GM18517 (cell line): ENCODE results near the gene SLC25A25.

Source experiments
- ATAC-seq: cut with Tn5 transposase; IDR thresholded peaks from one replicate; pipeline ENCODE4 v1.9.1; 2021; ENCODE audit warnings: mild to moderate bottlenecking, moderate library complexity; ENCODE audit not compliant: unreplicated experiment

The SLC25A25 gene

GRCh38 chr9:128143525-128144238, 75.7 kb downstream of the SLC25A25 start:
- ATAC-seq, result no peak

- no peak for ATAC-seq
These were observed 76.5 kb downstream of the SLC25A25 start for GRCh38 chr9:128144239-128145181.

- no peak for ATAC-seq
These were observed 77.5 kb downstream of the SLC25A25 start for GRCh38 chr9:128145536-128145935.

GRCh38 chr9:128145951-128146351, 77.9 kb downstream of the SLC25A25 start:
- ATAC-seq, result no peak

DNA sequence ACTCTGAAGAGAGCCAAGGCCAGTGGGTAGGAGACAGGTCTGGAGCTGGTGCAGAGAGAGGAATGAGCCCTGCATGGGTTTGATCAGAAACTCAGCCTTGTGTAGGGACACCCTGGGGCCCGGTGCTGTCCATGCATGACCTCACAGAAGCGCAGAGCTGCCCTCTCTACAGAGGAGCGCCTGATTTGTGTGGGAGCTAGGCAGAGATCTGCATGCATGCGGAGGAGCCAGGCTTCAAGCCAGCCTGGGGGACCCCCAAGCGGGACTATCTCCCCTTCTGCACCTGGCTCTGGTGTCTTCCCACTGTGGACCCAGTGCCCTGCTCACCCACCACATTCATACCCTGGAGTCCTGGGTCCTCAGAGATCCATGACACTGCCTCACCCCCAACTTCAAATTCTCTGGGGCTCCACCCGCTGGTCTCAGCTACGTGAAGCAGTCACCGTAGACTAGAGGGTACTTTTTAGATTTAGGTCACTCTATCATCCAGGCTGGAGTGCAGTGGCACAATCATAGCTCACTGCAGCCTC, 78.6 kb downstream of the SLC25A25 start:
- no peak for ATAC-seq

- ATAC-seq, result no peak
These were observed 80.5 kb downstream of the SLC25A25 start for GRCh38 chr9:128148509-128149000.

DNA sequence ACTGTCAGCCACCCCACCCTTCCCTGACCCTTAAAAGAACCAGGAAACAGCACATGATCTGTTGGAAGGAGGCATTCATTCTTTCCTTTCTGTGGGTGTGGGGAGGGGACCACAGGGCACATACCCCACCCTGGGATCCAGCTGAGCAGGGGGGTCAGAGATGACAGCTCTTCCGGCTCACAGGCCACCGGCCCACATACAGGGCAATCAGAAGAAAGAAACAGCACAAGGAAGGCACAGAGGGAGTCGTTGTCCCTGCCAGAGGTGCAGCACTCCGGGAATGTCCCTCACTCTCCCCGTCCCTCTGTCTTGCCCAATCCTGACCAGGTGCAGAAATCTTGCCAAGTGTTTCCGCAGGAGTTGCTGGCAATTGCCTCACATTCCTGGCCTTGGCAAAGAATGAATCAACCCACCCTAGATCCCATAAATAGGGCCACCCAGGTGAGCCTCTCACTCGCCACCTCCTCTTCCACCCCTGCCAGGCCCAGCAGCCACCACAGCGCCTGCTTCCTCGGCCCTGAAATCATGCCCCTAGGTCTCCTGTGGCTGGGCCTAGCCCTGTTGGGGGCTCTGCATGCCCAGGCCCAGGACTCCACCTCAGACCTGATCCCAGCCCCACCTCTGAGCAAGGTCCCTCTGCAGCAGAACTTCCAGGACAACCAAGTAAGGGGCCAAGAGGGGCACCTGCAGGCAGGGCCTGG, 81.1 kb downstream of the SLC25A25 start, which contains the start of gene LCN2:
LCN2 (plus strand) TSS at position 453 of the 701 bp plus-strand sequence; CDS start at position 526, 73 bp downstream.
- ATAC-seq, result no peak

DNA sequence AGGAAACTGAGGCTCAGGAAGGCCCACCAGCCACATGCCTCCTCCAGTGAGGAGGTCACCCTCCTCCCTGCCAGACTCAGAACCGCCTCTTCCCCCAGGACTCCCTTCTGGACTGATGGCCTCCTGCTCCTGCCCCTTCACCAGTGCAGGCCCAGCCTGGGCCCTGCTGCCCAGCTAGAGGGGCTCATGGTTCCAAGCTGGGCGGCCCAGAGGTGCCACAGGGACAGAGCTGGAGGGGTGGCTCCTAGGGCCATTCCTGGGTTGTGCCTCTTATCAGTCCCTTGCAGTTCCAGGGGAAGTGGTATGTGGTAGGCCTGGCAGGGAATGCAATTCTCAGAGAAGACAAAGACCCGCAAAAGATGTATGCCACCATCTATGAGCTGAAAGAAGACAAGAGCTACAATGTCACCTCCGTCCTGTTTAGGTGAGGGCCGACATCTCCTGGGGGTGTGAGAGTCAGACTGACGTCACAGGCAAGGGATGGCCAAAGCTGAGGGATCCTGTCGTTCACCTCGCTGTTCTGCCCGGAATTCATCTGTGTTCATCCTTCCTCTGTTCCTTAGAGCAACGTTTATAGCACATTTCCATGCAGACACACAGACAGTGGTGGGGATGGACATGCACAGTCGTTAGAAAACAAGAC, 82.0 kb downstream of the SLC25A25 start:
- ATAC-seq, result no peak

DNA sequence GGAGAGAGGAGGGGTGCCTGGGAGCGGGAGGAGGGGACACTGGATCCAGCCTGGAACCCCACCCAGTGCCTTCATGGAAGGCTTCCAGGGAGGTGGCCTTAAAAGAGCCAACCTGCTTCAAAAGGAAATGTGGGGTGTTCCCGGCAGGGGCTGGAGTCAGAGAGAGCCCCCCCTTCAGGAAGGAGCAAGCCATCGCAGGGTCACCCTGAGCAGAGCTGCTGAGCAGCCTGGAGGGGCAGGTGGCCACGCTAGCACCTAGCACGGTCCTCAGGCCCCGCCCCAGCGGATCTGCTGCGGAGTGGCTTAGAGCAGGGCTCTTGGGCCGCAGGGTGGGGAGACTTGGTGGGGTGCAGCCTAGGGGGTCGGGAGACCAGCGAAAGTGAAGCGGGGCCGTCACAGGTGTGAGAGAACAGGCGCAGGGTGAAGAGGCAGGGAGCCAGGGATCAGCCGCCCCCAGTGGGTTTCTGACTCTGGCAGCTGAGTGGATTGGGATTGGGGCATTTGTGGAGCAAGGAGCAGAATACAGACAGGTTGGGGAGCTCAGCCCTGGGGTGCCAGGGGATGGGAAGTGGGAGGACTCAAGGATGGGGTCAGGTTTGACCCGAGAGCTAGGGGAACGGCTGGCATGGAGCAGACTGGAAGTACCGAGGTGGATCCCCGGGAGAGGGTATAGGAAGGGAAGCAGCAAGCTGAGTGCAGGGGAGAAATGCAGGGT, 82.7 kb downstream of the SLC25A25 start:
- no peak for ATAC-seq

- no peak for ATAC-seq
These were observed 83.5 kb downstream of the SLC25A25 start for GRCh38 chr9:128151309-128152132.

- no peak for ATAC-seq
These were observed 84.4 kb downstream of the SLC25A25 start for GRCh38 chr9:128152133-128153059.

- ATAC-seq, result no peak
These were observed 85.3 kb downstream of the SLC25A25 start for GRCh38 chr9:128153060-128153946.

GRCh38 chr9:128153947-128154695, 86.1 kb downstream of the SLC25A25 start:
- no peak for ATAC-seq

GRCh38 chr9:128155736-128156500, 87.9 kb downstream of the SLC25A25 start:
- ATAC-seq, result no peak
